Endothelial cell of umbilical vein (primary cell): ENCODE measurements around the gene YY1. TPM values are rescaled to one million over a fixed set of nuclear protein-coding genes. Genes with fewer than 3 reads are reported as not detected.

Experiments used
- Bru-seq: library from RNA; stranded (reverse); fragments of 400-500 nt; gene quantifications from one replicate; lab custom pipeline; 2021; lab: Mats Ljungman, UMichigan
- BruChase-seq, 2 experiments: library from RNA; stranded (reverse); fragments of 400-500 nt; gene quantifications; one replicate each; lab custom pipeline; 2021; lab: Mats Ljungman, UMichigan
- BruUV-seq: library from RNA; stranded (reverse); fragments of 400-500 nt; replicated peaks from 2 replicates; lab custom pipeline; 2021; lab: Mats Ljungman, UMichigan
- CTCF ChIA-PET: fragments of 300-600, 350-600 bp; sonication (Branson Sonifier 250); formaldehyde crosslinking; loops from one replicate; lab custom pipeline; 2021; ENCODE audit warnings: antibody characterized with exemption, inconsistent platforms; lab: Charles Lee
- POLR2A ChIA-PET: fragments of 300-600, 350-600 bp; sonication (Branson Sonifier 250); formaldehyde crosslinking; loops from one replicate; lab custom pipeline; 2021; ENCODE audit warnings: antibody characterized with exemption, inconsistent platforms; lab: Charles Lee
- DNase-seq: peaks from one replicate; pipeline ENCODE4 v3.0.0-alpha.2; 2011; ENCODE audit warnings: low read depth, low spot score
- FAIRE-seq: peaks from 2 replicates; lab custom pipeline; 2011; peaks lifted over from hg19 to GRCh38; lab: Jason Lieb, UNC
- H2AFZ ChIP-seq: 2 replicates; pipeline ENCODE4 v1.6.0; 2012; ENCODE audit warnings: low read depth, low read length, control low read depth, inconsistent platforms
- H3K27ac ChIP-seq: 2 replicates; pipeline ENCODE4 v1.5.1; 2011; ENCODE audit warnings: low read depth, mild to moderate bottlenecking, control low read depth, low read length, moderate library complexity; ENCODE audit not compliant: insufficient read depth
- H3K27me3 ChIP-seq, 2 experiments: 2 replicates each; pipeline versions ENCODE4 v1.6.0 to v1.6.1; 2011; ENCODE audit warnings: low read length in 2 of 2, mixed read lengths in 1 of 2; ENCODE audit not compliant: control insufficient read depth in 2 of 2, insufficient read depth in 2 of 2
- H3K36me3 ChIP-seq, 2 experiments: 2 replicates in 1 of 2; 3 replicates in 1 of 2; pipeline ENCODE4 v1.5.1; 2011; ENCODE audit warnings: low read length in 2 of 2, mild to moderate bottlenecking in 1 of 2, moderate library complexity in 1 of 2; ENCODE audit not compliant: control insufficient read depth in 2 of 2, insufficient read depth in 2 of 2; ENCODE audit errors: extremely low read depth in 1 of 2
- H3K4me1 ChIP-seq: 3 replicates; pipeline ENCODE4 v1.5.1; 2011; ENCODE audit warnings: mild to moderate bottlenecking, low read length; ENCODE audit not compliant: control insufficient read depth, insufficient read depth; ENCODE audit errors: extremely low read depth
- H3K4me2 ChIP-seq: 2 replicates; pipeline ENCODE4 v1.6.1; 2011; ENCODE audit warnings: low read length, control low read depth, mixed read lengths; ENCODE audit not compliant: insufficient read depth
- H3K4me3 ChIP-seq, 3 experiments: fragments of 200-600 bp in 1 of 3; sonication (generic), shearing (Covaris generic) in 1 of 3; replicated peaks in 1 of 3; 2 replicates each; pipeline ENCODE4 v1.5.1; 2011 to 2016; ENCODE audit warnings: control low read depth in 3 of 3, low read length in 3 of 3, mild to moderate bottlenecking in 2 of 3, inconsistent platforms in 1 of 3, low read depth in 1 of 3, moderate library complexity in 1 of 3; ENCODE audit not compliant: insufficient read depth in 1 of 3
- H3K79me2 ChIP-seq: 2 replicates; pipeline ENCODE4 v1.6.0; 2012; ENCODE audit warnings: low read length, inconsistent platforms; ENCODE audit not compliant: control insufficient read depth, insufficient read depth
- H3K9ac ChIP-seq: replicated peaks from 2 replicates; pipeline ENCODE3; 2011; ENCODE audit warnings: low read length, control low read depth; ENCODE audit not compliant: insufficient read depth; ENCODE audit errors: extremely low read depth
- H3K9me1 ChIP-seq: replicated peaks from 3 replicates; pipeline ENCODE4 v1.6.0; 2011; ENCODE audit warnings: mild to moderate bottlenecking, low read length; ENCODE audit not compliant: control insufficient read depth, insufficient read depth; ENCODE audit errors: extremely low read depth
- H3K9me3 ChIP-seq: replicated peaks from 2 replicates; pipeline ENCODE4 v1.5.1; 2012; ENCODE audit warnings: low read length, inconsistent platforms; ENCODE audit not compliant: control insufficient read depth, insufficient read depth
- H4K20me1 ChIP-seq: replicated peaks from 2 replicates; pipeline ENCODE3; 2011; ENCODE audit warnings: mild to moderate bottlenecking, low read length; ENCODE audit not compliant: control insufficient read depth, insufficient read depth; ENCODE audit errors: extremely low read depth
- GATA2 ChIP-seq: IDR thresholded peaks from 2 replicates; pipeline ENCODE4 v1.7.0; 2011; ENCODE audit warnings: low read depth, mild to moderate bottlenecking, moderate library complexity, mixed read lengths, low read length; ENCODE audit not compliant: insufficient read length, insufficient read depth
- POLR2A ChIP-seq: IDR thresholded peaks from 2 replicates; pipeline ENCODE4 v1.6.1; 2012; ENCODE audit warnings: low read depth, mild to moderate bottlenecking, control low read depth, low read length
- POLR2AphosphoS5 ChIP-seq: IDR thresholded peaks from 2 replicates; pipeline ENCODE4 v1.6.1; 2012; ENCODE audit warnings: low read depth, mild to moderate bottlenecking, control low read depth, low read length, moderate library complexity; ENCODE audit not compliant: insufficient read depth
- dilution Hi-C: fragments of 300-500 bp; cut with MboI; formaldehyde crosslinking; loops from one replicate; pipeline ENCODE4 v1.15.0; 2019; ENCODE audit warnings: low sequenced_read_pairs; ENCODE audit not compliant: extremely low pct_ligation_motif_present
- intact Hi-C: fragments of 100-400 bp; cut with micrococcal nuclease; formaldehyde crosslinking; loops from one replicate; pipeline ENCODE4 v1.10.0; 2022
- long read RNA-seq: library from polyadenylated mRNA; stranded (forward); transcript quantifications from one replicate; pipeline ENCODE4 v2.0.0, GENCODE V29; 2021
- polyA minus RNA-seq, 3 experiments: library from RNA; depleted of rRNA, polyadenylated mRNA; stranded (reverse); fragments of >200 nt; gene quantifications; 1 replicate in 1 of 3; 2 replicates in 2 of 3; pipeline ENCODE4 v1.2.3, GENCODE V29; 2011
- polyA plus RNA-seq, 4 experiments: library from polyadenylated mRNA; depleted of rRNA in 3 of 4; stranded (reverse) in 3 of 4; unstranded in 1 of 4; fragments of >200 nt; gene quantifications; 2 replicates each; pipeline versions ENCODE4 v1.2.1 to v1.2.3, GENCODE V29; 2011 to 2012; ENCODE audit warnings: missing spikeins in 1 of 4
- total RNA-seq: library from RNA; stranded (reverse); gene quantifications from 2 replicates; pipeline ENCODE4 v1.2.3, GENCODE V29; 2021
- TF ChIP-seq, protein P1 (sequence below): IDR thresholded peaks from 2 replicates; pipeline ENCODE4 v1.6.1; 2011; ENCODE audit not compliant: insufficient read depth, insufficient read length

YY1 gene
- 71.0 and 78.6 TPM in 2 replicates for total RNA-seq
- 18.6 and 23.5 TPM in 2 replicates for polyA plus RNA-seq
- polyA plus RNA-seq (2011; cell fraction: cytosol; rRNA removed), result 24.3 and 27.6 TPM in 2 replicates
- 36.4 and 39.8 TPM in 2 replicates for polyA plus RNA-seq (2011; cell fraction: nucleus; rRNA removed)
- polyA plus RNA-seq (2012), result 42.9 and 57.4 TPM in 2 replicates
- polyA minus RNA-seq, result 27.8 and 31.4 TPM in 2 replicates
- polyA minus RNA-seq (2011; cell fraction: cytosol; rRNA and poly(A)+ RNA removed), result 33.1 TPM
- 22.2 and 27.0 TPM in 2 replicates for polyA minus RNA-seq (2011; cell fraction: nucleus; rRNA and poly(A)+ RNA removed)
- percentile 87 among the genes with signal in this experiment for Bru-seq, nascent RNA
- percentile 95 among the genes with signal in this experiment for BruChase-seq, experiment 1, labeled RNA remaining after a 6-hour chase
- percentile 92 among the genes with signal in this experiment for BruChase-seq, experiment 2, labeled RNA remaining after a 2-hour chase
- long read RNA-seq, full-length matches to known transcripts, result 54 of 71 reads
- long read RNA-seq, partial matches to known transcripts, result 3 of 71 reads
- long read RNA-seq, other reads (novel, unspliced or antisense), result 14 of 71 reads

DNA sequence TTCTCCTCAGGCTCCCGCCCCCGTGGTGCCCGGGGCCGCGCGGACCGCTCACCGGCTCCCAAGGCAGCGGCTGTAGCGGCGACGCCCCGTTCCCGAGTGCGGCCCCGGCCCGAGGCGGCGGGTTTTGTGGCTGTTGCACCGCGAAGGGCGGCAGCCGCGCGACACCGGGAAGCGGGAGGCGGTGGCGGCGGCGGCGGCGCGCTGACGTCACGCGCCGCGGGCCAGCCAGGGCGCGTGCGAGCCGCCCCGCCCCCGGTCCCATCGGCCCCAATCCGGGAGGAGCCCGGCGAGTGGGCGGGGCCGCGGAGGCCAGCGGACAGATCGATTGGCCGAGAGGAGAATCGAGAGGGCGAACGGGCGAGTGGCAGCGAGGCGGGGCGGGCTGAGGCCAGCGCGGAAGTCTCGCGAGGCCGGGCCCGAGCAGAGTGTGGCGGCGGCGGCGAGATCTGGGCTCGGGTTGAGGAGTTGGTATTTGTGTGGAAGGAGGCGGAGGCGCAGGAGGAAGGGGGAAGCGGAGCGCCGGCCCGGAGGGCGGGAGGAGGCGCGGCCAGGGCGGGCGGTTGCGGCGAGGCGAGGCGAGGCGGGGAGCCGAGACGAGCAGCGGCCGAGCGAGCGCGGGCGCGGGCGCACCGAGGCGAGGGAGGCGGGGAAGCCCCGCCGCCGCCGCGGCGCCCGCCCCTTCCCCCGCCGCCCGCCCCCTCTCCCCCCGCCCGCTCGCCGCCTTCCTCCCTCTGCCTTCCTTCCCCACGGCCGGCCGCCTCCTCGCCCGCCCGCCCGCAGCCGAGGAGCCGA lies at the start of gene YY1:
Gene YY1, plus strand, starts transcription at position 726 of the 792 bp plus-strand sequence. CDS start 101 bp downstream, outside the sequence.
- BruUV-seq, result no TSS peak
- Histone ChIP-seq H3K27me3 (no peaks in the 10 kb centered on the region), H4K20me1 (peaks cover 11% of the 10 kb centered on the region), H3K9ac (peak within 1 kb of the TSS; percentile 97), H3K4me3 (peak within 1 kb of the TSS; percentile 72 to 100 (median 99)), H3K36me3 (no peaks in the 10 kb centered on the region), H3K4me1 (peaks cover 22% of the 10 kb centered on the region), H3K4me2 (peak within 1 kb of the TSS; percentile 96), H3K9me1 (no peaks in the 10 kb centered on the region), H2AFZ (peak within 1 kb of the TSS; percentile 44), H3K79me2 (peaks cover 87% of the 10 kb centered on the region), H3K27ac (peak within 1 kb of the TSS; percentile 92), H3K9me3 (no peaks in the 10 kb centered on the region)
- intact Hi-C loops (loop anchor here (1.0 to 5.0 kb wide), 3 partner anchors 68 to 266 kb away; partner anchors contain the start of gene SLC25A29), dilution Hi-C loops (no loop called here)
- DNase-seq (peak; percentile 98), FAIRE-seq (peak; percentile 86)
- ChIA-PET POLR2A (no interaction called here), CTCF (interaction anchor here (1.0 to 1.2 kb wide), 2 partner anchors 46 to 131 kb away, joined by 3 to 5 read pairs; no protein-coding TSS in a partner anchor)
- peak; percentile 54 for TF ChIP-seq POLR2A
- TF ChIP-seq GATA2, result no peak
- TF ChIP-seq, protein P1, sequence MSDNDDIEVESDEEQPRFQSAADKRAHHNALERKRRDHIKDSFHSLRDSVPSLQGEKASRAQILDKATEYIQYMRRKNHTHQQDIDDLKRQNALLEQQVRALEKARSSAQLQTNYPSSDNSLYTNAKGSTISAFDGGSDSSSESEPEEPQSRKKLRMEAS, result no peak
- TF ChIP-seq POLR2AphosphoS5, result peak; percentile 25
